GM23248 (cell line): ENCODE data around the gene ANKFN1. TPM values are rescaled to one million over a fixed set of nuclear protein-coding genes. Genes with fewer than 3 reads are reported as not detected.

ENCODE experiments used
- DNase-seq: peaks from one replicate; pipeline ENCODE4 v3.0.0-alpha.2; 2015
- H2AFZ ChIP-seq: fragments of 200-600 bp; sonication (generic); 2 replicates; pipeline ENCODE4 v1.6.1; 2016; ENCODE audit warnings: antibody characterized with exemption
- H3F3A ChIP-seq: fragments of 200-600 bp; sonication (generic); 2 replicates; pipeline ENCODE4 v1.6.1; 2016; ENCODE audit warnings: mild to moderate bottlenecking, antibody characterized with exemption, mixed run types; ENCODE audit not compliant: insufficient read depth
- H3K27ac ChIP-seq: fragments of 200-600 bp; sonication (generic); 2 replicates; pipeline ENCODE4 v1.5.1; 2016; ENCODE audit warnings: mild to moderate bottlenecking
- H3K27me3 ChIP-seq: fragments of 200-600 bp; sonication (generic); replicated peaks from 2 replicates; pipeline ENCODE4 v1.6.1; 2016; ENCODE audit warnings: mild to moderate bottlenecking; ENCODE audit not compliant: insufficient read depth
- H3K36me3 ChIP-seq: fragments of 200-600 bp; sonication (generic); 2 replicates; pipeline ENCODE4 v1.6.1; 2016; ENCODE audit warnings: low read depth, mild to moderate bottlenecking
- H3K4me1 ChIP-seq: fragments of 200-600 bp; sonication (generic); 2 replicates; pipeline ENCODE4 v1.6.1; 2016; ENCODE audit warnings: mild to moderate bottlenecking; ENCODE audit not compliant: insufficient read depth
- H3K4me2 ChIP-seq: fragments of 200-600 bp; sonication (generic); one replicate; pipeline ENCODE4 v1.6.1; 2016; ENCODE audit warnings: mild to moderate bottlenecking; ENCODE audit not compliant: unreplicated experiment
- H3K4me3 ChIP-seq: fragments of 200-600 bp; sonication (generic); 2 replicates; pipeline ENCODE4 v1.5.1; 2016; ENCODE audit warnings: mild to moderate bottlenecking
- H3K79me2 ChIP-seq: fragments of 200-600 bp; sonication (generic); 2 replicates; pipeline ENCODE4 v1.6.1; 2016; ENCODE audit warnings: mild to moderate bottlenecking; ENCODE audit not compliant: insufficient read depth
- H3K9ac ChIP-seq: fragments of 200-600 bp; sonication (generic); 2 replicates; pipeline ENCODE4 v1.6.1; 2016; ENCODE audit warnings: mild to moderate bottlenecking
- H3K9me2 ChIP-seq: fragments of 200-600 bp; sonication (generic); 2 replicates; pipeline ENCODE4 v1.6.1; 2016; ENCODE audit warnings: mixed run types, mild to moderate bottlenecking, moderate library complexity; ENCODE audit not compliant: insufficient read depth
- H3K9me3 ChIP-seq: fragments of 200-600 bp; sonication (generic); one replicate; pipeline ENCODE4 v1.6.1; 2017; ENCODE audit warnings: low read depth
- H4K20me1 ChIP-seq: fragments of 200-600 bp; sonication (generic); 2 replicates; pipeline ENCODE4 v1.6.0; 2016; ENCODE audit not compliant: insufficient read depth
- EZH2 ChIP-seq: fragments of 200-600 bp; sonication (generic); IDR thresholded peaks from 2 replicates; pipeline ENCODE4 v1.6.1; 2018; ENCODE audit warnings: antibody characterized with exemption, mild to moderate bottlenecking; ENCODE audit not compliant: insufficient read depth, poor library complexity, severe bottlenecking
- EZH2phosphoT487 ChIP-seq: fragments of 200-600 bp; sonication (generic); IDR thresholded peaks from 2 replicates; pipeline ENCODE4 v1.6.1; 2018; ENCODE audit warnings: antibody characterized with exemption, moderate library complexity, mild to moderate bottlenecking, low read depth; ENCODE audit not compliant: insufficient read depth
- WGBS, 2 experiments: methylation state at CpG; one replicate each; pipeline ENCODE4 v1.1.6; 2015 to 2017; ENCODE audit warnings: low lambda C conversion rate in 2 of 2, low coverage in 1 of 2; ENCODE audit errors: missing lambda C conversion rate in 2 of 2; 5-methylcytosine and 5-hydroxymethylcytosine counted together
- in situ Hi-C: fragments of 300-500 bp; cut with MboI; formaldehyde crosslinking; loops from 2 replicates; pipeline ENCODE4 v1.15.0; 2020
- polyA plus RNA-seq: library from polyadenylated mRNA; unstranded; fragments of >200 nt; fragmentation: Nextera tagmentation; extraction: Ambion mirVana; gene quantifications from 2 replicates; pipeline ENCODE4 v1.2.1, GENCODE V29; 2016
- total RNA-seq: library from RNA; depleted of rRNA; stranded (reverse); fragments of >200 nt; shearing (Covaris generic); gene quantifications from 2 replicates; pipeline ENCODE4 v1.2.3, GENCODE V29; 2014

ANKFN1 gene
- total and polyA plus RNA-seq, 2 experiments from 2014 or later = 0.54 to 0.64 TPM

DNA sequence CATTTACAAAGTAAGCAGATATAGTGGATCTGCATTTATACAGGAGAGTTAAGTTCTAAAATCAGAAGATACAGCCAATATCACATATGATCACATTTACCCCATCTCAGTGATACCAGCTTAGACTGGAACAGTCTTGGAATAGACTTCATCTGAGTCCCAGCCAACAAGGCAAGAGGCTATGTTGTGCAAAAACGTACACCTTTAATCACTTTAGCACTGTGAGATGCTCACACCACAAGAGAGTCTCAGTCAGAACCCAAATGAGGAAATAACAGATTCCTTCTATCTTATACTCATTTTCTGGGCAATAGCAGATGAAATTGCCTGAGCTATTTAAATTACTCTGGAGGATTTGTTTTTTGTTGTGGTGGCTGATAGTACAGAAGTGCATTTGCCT lies 145.6 kb downstream of the ANKFN1 start:
- Histone ChIP-seq H2AFZ (no peak overlapping the region), H4K20me1 (no peaks in the 10 kb centered on the region), H3K4me3 (no peak overlapping the region), H3K27me3 (no peaks in the 10 kb centered on the region), H3K9me3 (no peaks in the 10 kb centered on the region), H3K9me2 (no peaks in the 10 kb centered on the region), H3K4me2 (no peak overlapping the region), H3K27ac (no peak overlapping the region), H3K79me2 (no peaks in the 10 kb centered on the region), H3K4me1 (peaks cover 22% of the 10 kb centered on the region), H3K36me3 (no peaks in the 10 kb centered on the region), H3F3A (no peaks in the 10 kb centered on the region), H3K9ac (no peak overlapping the region)
- DNase-seq = no peak
- in situ Hi-C loops = no loop called here
- TF ChIP-seq EZH2phosphoT487 (no peak), EZH2 (no peak)
- WGBS, 2 experiments = 69 to 78% methylated on average over 1 of the region's 1 CpG

DNA sequence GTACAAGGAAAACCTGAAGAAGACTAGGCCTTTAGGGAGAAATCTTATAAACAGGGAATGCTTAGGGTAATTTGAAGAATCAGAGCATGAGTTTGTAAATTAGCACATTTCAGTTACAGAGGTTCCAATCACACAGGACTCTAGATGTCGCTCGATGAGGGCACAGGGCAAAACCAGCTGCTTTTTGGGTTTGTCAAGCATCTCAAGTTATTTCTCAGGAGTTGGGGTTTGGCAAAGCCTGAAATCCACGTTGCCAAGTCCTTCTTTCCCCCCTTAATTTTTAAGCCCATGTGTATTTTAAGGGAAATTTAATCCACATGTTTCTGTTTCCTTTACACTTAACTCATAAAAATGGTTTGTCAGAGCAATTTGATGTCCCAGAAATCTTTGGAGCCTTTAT lies 146.9 kb downstream of the ANKFN1 start:
- no peak for TF ChIP-seq EZH2
- no peak for TF ChIP-seq EZH2phosphoT487
- no peak for DNase-seq
- no peak overlapping the region for H3K4me2 ChIP-seq

DNA sequence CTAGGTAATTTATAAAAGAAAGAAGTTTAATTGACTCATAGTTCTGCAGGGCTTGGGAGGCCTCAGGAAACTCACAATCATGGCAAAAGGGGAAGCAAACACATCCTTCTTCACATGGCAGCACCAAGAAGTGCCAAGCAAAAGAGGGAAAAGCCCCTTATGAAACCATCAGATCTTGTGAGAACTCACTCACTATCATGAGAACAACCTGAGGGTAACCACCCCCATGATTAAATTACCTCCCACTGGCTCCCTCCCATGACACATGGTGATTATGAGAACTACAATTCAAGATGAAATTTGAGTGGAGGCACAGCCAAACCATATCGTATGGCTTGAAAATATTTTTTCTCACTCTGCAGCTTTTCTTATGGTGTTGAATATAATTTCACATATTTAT lies 151.7 kb downstream of the ANKFN1 start:
- no peaks in the 10 kb centered on the region for H3K27me3 ChIP-seq
- no peak overlapping the region for H3K4me3 ChIP-seq
- no peaks in the 10 kb centered on the region for H3K9me2 ChIP-seq
- H4K20me1 ChIP-seq = no peaks in the 10 kb centered on the region
- TF ChIP-seq EZH2phosphoT487 (no peak), EZH2 (no peak)
- no peaks in the 10 kb centered on the region for H3F3A ChIP-seq
- in situ Hi-C loops = no loop called here
- no peak overlapping the region for H3K9ac ChIP-seq
- WGBS, 2 experiments = 89 to 97% methylated on average over 1 of the region's 1 CpG
- H3K4me2 ChIP-seq = no peak overlapping the region
- DNase-seq = no peak
- no peaks in the 10 kb centered on the region for H3K36me3 ChIP-seq
- no peaks in the 10 kb centered on the region for H3K9me3 ChIP-seq
- no peak overlapping the region for H2AFZ ChIP-seq
- no peak overlapping the region for H3K27ac ChIP-seq
- 0 out of 2 replicates have a peak, but pooled peaks cover 6% of the 10 kb centered on the region for H3K4me1 ChIP-seq
- H3K79me2 ChIP-seq = no peaks in the 10 kb centered on the region

More for the DNA sequence above, 146.9 kb downstream of the ANKFN1 start:
- no peak overlapping the region for H3K9ac ChIP-seq
- H3K79me2 ChIP-seq = no peaks in the 10 kb centered on the region
- H3K36me3 ChIP-seq = no peaks in the 10 kb centered on the region
- H3K27me3 ChIP-seq = no peaks in the 10 kb centered on the region
- 0 out of 2 replicates have a peak overlapping the region, but pooled peaks have one; percentile 39 for H2AFZ ChIP-seq
- H3K9me3 ChIP-seq = no peaks in the 10 kb centered on the region
- WGBS, 2 experiments = 46 to 57% methylated on average over 3 of the region's 3 CpGs
- peaks cover 22% of the 10 kb centered on the region for H3K4me1 ChIP-seq
- in situ Hi-C loops = no loop called here
- no peak overlapping the region for H3K27ac ChIP-seq
- H4K20me1 ChIP-seq = no peaks in the 10 kb centered on the region
- H3K9me2 ChIP-seq = no peaks in the 10 kb centered on the region
- H3F3A ChIP-seq = no peaks in the 10 kb centered on the region
- no peak overlapping the region for H3K4me3 ChIP-seq

DNA sequence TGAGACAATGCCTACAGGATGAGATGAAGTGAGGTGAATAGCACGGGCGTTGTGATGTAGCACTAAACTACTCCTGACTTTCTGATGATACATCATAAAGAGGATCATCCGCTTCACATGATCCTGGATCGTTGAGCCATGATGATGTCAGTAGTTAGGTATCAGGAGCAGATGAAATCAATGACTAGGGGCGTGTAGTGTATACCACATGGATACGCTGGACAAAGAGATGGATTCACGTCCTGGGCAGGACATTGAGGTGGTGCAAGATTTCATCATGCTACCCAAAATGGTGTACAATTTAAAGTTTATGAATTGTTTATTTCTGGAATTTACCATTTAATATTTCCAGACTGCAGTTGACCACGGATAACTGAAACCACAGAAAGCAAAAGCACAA lies 156.6 kb downstream of the ANKFN1 start:
- in situ Hi-C loops = loop anchor here (10.0 kb wide), 1 partner anchor 175 kb away; no protein-coding TSS in a partner anchor
- Histone ChIP-seq H3K9ac (no peak overlapping the region), H3F3A (no peaks in the 10 kb centered on the region), H3K9me3 (no peaks in the 10 kb centered on the region), H2AFZ (no peak overlapping the region), H4K20me1 (no peaks in the 10 kb centered on the region), H3K79me2 (no peaks in the 10 kb centered on the region), H3K4me1 (no peaks in the 10 kb centered on the region), H3K27me3 (no peaks in the 10 kb centered on the region), H3K27ac (no peak overlapping the region), H3K36me3 (no peaks in the 10 kb centered on the region), H3K9me2 (no peaks in the 10 kb centered on the region), H3K4me3 (no peak overlapping the region), H3K4me2 (no peak overlapping the region)
- WGBS, 2 experiments = 61 to 62% methylated on average over 8 of the region's 8 CpGs
- TF ChIP-seq EZH2phosphoT487 (no peak), EZH2 (no peak)
- DNase-seq = no peak

DNA sequence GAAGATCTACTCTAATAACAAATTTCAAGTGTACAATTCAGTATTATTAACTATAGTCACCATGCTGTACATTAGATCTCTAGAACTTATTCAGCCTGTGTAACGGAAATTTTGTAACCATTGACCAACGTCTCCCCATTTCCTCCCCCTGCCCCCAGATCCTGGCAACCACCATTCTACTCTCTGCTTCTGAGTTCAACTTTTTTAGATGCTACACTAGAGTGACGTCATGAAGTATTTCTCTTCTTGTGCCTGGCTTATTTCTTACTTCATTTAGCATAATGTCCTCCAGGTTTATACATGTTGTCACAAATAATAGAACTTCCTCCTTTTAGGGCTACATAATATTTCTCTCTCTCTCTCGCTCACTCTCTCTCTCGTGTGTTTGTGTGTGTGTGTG lies 157.5 kb downstream of the ANKFN1 start:
- H3K4me1 ChIP-seq = no peaks in the 10 kb centered on the region
- in situ Hi-C loops = loop anchor here (10.0 kb wide), 1 partner anchor 176 kb away; no protein-coding TSS in a partner anchor
- TF ChIP-seq EZH2 (no peak), EZH2phosphoT487 (no peak)
- H3K4me2 ChIP-seq = no peak overlapping the region
- no peaks in the 10 kb centered on the region for H3K9me2 ChIP-seq
- H3F3A ChIP-seq = no peaks in the 10 kb centered on the region
- no peaks in the 10 kb centered on the region for H3K36me3 ChIP-seq
- H3K9me3 ChIP-seq = no peaks in the 10 kb centered on the region
- no peaks in the 10 kb centered on the region for H3K79me2 ChIP-seq
- no peak overlapping the region for H3K27ac ChIP-seq
- H3K4me3 ChIP-seq = no peak overlapping the region
- 74 to 75% methylated on average over 5 of the region's 5 CpGs for WGBS, 2 experiments
- no peak overlapping the region for H2AFZ ChIP-seq
- H4K20me1 ChIP-seq = no peaks in the 10 kb centered on the region
- H3K9ac ChIP-seq = no peak overlapping the region
- no peaks in the 10 kb centered on the region for H3K27me3 ChIP-seq
- no peak for DNase-seq
